GM12891 (cell line): ENCODE data around the gene MFSD11.
"Not testable (repeated sequence)": the region's sequence is repeated elsewhere in the genome, so short reads cannot be mapped to it uniquely, and the experiment has no call there.

ENCODE experiments used
- DNase-seq: peaks from one replicate; pipeline ENCODE4 v3.0.0; 2011; ENCODE audit warnings: low spot score; ENCODE audit not compliant: insufficient read length
- FAIRE-seq: peaks from 2 replicates; lab custom pipeline; 2011; peaks lifted over from hg19 to GRCh38; lab: Jason Lieb, UNC
- PAX5 ChIP-seq: IDR thresholded peaks from 2 replicates; pipeline ENCODE4 v1.6.1; 2011; ENCODE audit warnings: low read length, moderate library complexity, mild to moderate bottlenecking; ENCODE audit not compliant: insufficient read depth, severe bottlenecking
- POLR2A ChIP-seq: IDR thresholded peaks from 2 replicates; pipeline ENCODE4 v1.6.1; 2011; ENCODE audit warnings: low read depth, low read length, control low read depth
- POLR2AphosphoS5 ChIP-seq: IDR thresholded peaks from 2 replicates; pipeline ENCODE4 v1.6.1; 2011; ENCODE audit warnings: low read depth, low read length, control low read depth
- POU2F2 ChIP-seq: IDR thresholded peaks from 2 replicates; pipeline ENCODE4 v1.6.1; 2011; ENCODE audit warnings: low read depth, mild to moderate bottlenecking, control low read depth, low read length, moderate library complexity
- SPI1 ChIP-seq: IDR thresholded peaks from 2 replicates; pipeline ENCODE4 v1.6.1; 2011; ENCODE audit warnings: low read depth, low read length, control low read depth
- TAF1 ChIP-seq: IDR thresholded peaks from 2 replicates; pipeline ENCODE4 v1.6.1; 2011; ENCODE audit warnings: low read depth, low read length, control low read depth

MFSD11 gene

GRCh38 chr17:76812263-76812662 is 74.3 kb downstream of the MFSD11 start:
- no peak for DNase-seq
- TF ChIP-seq TAF1 (no peak), POLR2A (no peak)
- no peak for FAIRE-seq

DNA sequence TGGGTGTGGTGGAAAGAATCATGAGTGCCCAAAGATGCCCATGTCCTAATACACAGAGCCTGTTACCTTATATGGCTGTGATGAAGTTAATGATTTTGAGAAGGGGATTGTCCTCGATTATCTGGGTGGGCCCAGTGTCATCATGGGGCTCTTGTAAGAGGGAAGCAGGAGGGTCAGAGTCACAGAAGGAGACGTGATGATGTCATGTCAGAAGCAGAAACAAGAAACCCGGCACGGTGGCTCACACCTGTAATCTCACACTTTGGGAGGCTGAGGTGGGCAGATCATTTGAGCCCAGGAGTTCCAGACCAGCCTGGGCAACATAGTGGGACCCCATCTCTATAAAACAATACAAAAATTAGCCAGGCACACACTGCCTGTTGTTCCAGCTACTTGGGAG is 75.0 kb downstream of the MFSD11 start:
- no peak for DNase-seq
- TF ChIP-seq PAX5 = no peak
- TF ChIP-seq POLR2A = no peak
- TF ChIP-seq POU2F2 = no peak
- no peak for TF ChIP-seq SPI1
- TF ChIP-seq POLR2AphosphoS5 = no peak
- TF ChIP-seq TAF1 = no peak
- FAIRE-seq = no peak

DNA sequence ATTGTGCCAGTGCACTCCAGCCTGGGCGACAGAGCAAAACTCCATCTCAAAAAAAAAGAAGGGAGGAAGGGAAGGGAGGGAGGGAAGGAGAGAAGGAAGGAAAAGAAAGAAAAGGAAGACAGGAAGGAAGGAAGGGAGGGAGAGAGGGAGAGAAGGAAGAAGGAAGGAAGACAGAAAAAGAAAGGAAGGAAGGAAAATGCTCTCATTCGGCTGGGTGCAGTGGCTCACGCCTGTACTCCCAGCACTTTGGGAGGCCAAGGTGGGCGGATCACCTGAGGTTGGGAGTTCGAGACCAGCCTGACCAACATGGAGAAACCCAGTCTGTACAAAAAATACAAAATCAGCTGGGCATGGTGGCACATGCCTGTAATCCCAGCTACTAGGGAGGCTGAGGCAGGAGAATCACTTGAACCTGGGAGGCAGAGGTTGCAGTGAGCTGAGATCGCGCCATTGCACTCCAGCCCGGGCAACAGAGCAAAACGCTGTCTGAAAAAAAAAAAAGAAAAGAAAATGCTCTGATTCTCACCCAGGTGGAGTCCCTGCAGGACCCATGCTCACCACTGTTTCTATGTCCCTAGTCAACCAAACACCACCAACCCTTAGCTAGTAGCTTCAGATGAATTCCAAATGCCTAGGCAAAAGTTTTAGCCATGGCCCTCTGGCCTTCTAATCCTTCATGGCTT is 78.1 kb downstream of the MFSD11 start:
- FAIRE-seq, DNase-seq: not testable (repeated sequence)

GRCh38 chr17:76816590-76817135 is 78.7 kb downstream of the MFSD11 start:
- FAIRE-seq (peak; percentile 86), DNase-seq (peak; percentile 46)
- TF ChIP-seq TAF1 (no peak), POU2F2 (no peak), SPI1 (no peak), PAX5 (no peak), POLR2AphosphoS5 (no peak), POLR2A (no peak)

DNA sequence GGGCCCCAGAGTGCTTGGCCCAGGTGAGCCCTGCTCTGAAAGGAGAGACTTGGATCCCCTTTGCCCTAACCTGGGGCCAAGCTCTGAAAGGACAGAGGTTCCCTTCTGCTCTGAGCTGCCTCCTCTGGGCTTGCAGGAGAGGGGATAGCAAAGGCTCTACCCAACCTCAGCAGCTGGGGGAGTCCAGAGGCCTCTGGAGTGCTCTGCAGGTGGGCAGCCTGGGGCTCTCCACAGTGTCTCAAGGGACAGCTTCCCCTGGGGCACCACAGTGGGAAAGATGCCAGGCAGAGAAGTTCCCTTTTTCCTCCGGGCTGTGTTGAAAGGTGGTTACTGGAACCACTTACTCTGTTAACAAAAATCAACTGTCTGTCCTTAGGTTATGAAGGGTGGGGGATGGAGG is 82.1 kb downstream of the MFSD11 start:
- no peak for FAIRE-seq
- no peak for DNase-seq
- TF ChIP-seq POU2F2 (no peak), TAF1 (no peak), SPI1 (no peak), POLR2A (no peak), POLR2AphosphoS5 (no peak), PAX5 (no peak)

- no peak for DNase-seq
These were observed 82.6 kb downstream of the MFSD11 start for GRCh38 chr17:76820561-76820960.

GRCh38 chr17:76822184-76822778 is 84.4 kb downstream of the MFSD11 start:
- no peak for FAIRE-seq

More at GRCh38 chr17:76820561-76820960, 82.6 kb downstream of the MFSD11 start:
- no peak for TF ChIP-seq TAF1
- TF ChIP-seq SPI1 = no peak
- no peak for TF ChIP-seq POU2F2
- no peak for TF ChIP-seq PAX5
- TF ChIP-seq POLR2AphosphoS5 = no peak
- no peak for TF ChIP-seq POLR2A
- no peak for FAIRE-seq

GRCh38 chr17:76824093-76824492 is 86.2 kb downstream of the MFSD11 start:
- no peak for FAIRE-seq
- no peak for TF ChIP-seq PAX5
- TF ChIP-seq POU2F2 = no peak
- no peak for DNase-seq

More at GRCh38 chr17:76822184-76822778, 84.4 kb downstream of the MFSD11 start:
- no peak for DNase-seq
- TF ChIP-seq PAX5 (no peak), TAF1 (no peak), POLR2AphosphoS5 (no peak), SPI1 (no peak), POU2F2 (no peak), POLR2A (no peak)

DNA sequence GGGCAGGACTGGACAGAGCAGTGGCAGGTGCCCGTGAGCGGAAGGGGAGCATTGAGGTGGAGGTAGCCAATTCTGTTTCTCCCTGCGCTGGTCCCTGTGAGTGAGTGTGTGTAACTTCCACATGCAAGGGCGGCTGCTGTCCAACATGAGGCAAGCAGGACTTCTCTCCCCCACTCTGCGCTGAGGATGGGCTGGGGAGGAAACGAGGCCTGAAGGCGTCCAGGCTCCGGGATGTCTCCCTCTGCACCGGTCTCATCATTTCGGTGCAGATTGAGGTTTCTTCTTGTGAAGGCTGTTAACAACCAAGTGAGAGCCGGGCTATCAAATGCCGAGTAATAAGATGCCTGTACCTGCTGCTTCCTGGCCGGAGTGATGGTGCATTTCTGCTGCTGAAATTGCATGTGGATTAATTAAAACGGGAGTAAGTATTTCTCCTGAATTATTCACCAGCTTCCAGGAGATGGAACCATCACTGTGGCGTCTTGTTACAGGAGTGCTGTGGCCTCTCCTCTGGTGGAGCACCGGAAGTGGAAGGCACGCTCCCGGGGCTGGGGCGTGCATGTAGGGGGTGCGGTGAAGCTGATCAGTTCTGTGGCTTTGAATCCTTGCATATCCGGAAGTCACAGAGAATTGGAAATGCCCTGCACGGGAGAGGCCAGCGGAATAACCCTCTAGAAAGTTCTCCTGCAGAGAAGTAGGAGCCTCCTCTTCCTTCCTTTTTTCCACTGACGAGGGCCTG is 88.6 kb downstream of the MFSD11 start:
- TF ChIP-seq TAF1 = no peak
- DNase-seq (no peak), FAIRE-seq (no peak)

GRCh38 chr17:76827736-76828135 is 89.8 kb downstream of the MFSD11 start:
- no peak for FAIRE-seq
- no peak for DNase-seq
- no peak for TF ChIP-seq POLR2AphosphoS5
- no peak for TF ChIP-seq TAF1
- no peak for TF ChIP-seq POU2F2
- no peak for TF ChIP-seq SPI1
- no peak for TF ChIP-seq PAX5
- no peak for TF ChIP-seq POLR2A
